K562 (cell line): ENCODE data around the gene FBXL4.

Experiments
- MEF2D ChIP-seq: conservative IDR thresholded peaks from 2 replicates; pipeline ENCODE4 v1.6.1; 2016; ENCODE audit warnings: low read depth, missing genetic modification characterization, missing compliant biosample characterization
- PHTF2 ChIP-seq: fragments of 250-450 bp; sonication (Bioruptor Pico); IDR thresholded peaks from 2 replicates; pipeline ENCODE4 v1.5.0; 2021; ENCODE audit warnings: mild to moderate bottlenecking
- TAF1 ChIP-seq: IDR thresholded peaks from 2 replicates; pipeline ENCODE4 v1.6.1; 2011; ENCODE audit warnings: mild to moderate bottlenecking, low read length, moderate library complexity; ENCODE audit not compliant: insufficient read depth, control insufficient read depth, severe bottlenecking; ENCODE audit errors: extremely low read depth
- TF ChIP-seq, protein P1 (sequence below), 3 experiments: IDR thresholded peaks in 2 of 3; conservative IDR thresholded peaks in 1 of 3; 2 replicates each; pipeline ENCODE4 v1.5.1; 2011 to 2012; ENCODE audit warnings: low read length in 3 of 3, mild to moderate bottlenecking in 3 of 3, control low read depth in 2 of 3, improper control_type of control experiment in 1 of 3, inconsistent platforms in 1 of 3, low read depth in 1 of 3, mixed read lengths in 1 of 3, moderate library complexity in 1 of 3; ENCODE audit not compliant: insufficient read depth in 2 of 3
- TF ChIP-seq, protein P2 (sequence below): sonication (generic); formaldehyde crosslinking; IDR thresholded peaks from 2 replicates; pipeline ENCODE4 v1.8.0; 2022; ENCODE audit warnings: mild to moderate bottlenecking, low read depth, missing genetic modification reagents

DNA sequence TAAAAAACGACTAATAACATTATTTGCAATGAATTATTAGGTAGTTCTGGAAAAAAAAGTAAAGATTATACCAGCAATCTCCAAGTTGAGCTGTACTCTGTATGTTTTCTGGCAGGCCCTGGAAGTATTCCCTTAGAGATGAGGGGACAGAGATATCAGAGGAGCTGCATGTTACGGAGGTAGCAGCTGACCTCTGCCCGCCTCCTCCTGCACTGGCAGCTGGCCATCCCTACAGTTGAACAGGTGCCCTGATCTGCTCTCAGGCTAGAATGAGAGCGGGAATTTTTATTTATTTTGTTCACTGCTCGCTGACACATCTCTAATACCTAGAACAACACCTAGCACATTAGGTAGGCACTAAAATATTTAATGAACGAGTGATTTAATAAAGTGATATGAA lies 23.1 kb downstream of the FBXL4 start:
- TF ChIP-seq MEF2D (tag) = no peak
- TF ChIP-seq PHTF2 (CRISPR knock-in tag) = no peak
- TF ChIP-seq TAF1 = no peak
- TF ChIP-seq, protein P1, sequence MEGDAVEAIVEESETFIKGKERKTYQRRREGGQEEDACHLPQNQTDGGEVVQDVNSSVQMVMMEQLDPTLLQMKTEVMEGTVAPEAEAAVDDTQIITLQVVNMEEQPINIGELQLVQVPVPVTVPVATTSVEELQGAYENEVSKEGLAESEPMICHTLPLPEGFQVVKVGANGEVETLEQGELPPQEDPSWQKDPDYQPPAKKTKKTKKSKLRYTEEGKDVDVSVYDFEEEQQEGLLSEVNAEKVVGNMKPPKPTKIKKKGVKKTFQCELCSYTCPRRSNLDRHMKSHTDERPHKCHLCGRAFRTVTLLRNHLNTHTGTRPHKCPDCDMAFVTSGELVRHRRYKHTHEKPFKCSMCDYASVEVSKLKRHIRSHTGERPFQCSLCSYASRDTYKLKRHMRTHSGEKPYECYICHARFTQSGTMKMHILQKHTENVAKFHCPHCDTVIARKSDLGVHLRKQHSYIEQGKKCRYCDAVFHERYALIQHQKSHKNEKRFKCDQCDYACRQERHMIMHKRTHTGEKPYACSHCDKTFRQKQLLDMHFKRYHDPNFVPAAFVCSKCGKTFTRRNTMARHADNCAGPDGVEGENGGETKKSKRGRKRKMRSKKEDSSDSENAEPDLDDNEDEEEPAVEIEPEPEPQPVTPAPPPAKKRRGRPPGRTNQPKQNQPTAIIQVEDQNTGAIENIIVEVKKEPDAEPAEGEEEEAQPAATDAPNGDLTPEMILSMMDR (IDR thresholded peaks at IDR 0.05 in 2 of 3, conservative IDR thresholded peaks at IDR 0.05 in 1 of 3; ENCODE audit: insufficient read depth in 2 of 3, low read depth in 1 of 3, low read length in 3 of 3) = no peak
- TF ChIP-seq, protein P2, sequence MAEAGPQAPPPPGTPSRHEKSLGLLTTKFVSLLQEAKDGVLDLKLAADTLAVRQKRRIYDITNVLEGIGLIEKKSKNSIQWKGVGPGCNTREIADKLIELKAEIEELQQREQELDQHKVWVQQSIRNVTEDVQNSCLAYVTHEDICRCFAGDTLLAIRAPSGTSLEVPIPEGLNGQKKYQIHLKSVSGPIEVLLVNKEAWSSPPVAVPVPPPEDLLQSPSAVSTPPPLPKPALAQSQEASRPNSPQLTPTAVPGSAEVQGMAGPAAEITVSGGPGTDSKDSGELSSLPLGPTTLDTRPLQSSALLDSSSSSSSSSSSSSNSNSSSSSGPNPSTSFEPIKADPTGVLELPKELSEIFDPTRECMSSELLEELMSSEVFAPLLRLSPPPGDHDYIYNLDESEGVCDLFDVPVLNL (CRISPR knock-in tag) = no peak
